Measurements from ENCODE around the gene ASB4.
"Not testable (repeated sequence)": the region's sequence is repeated elsewhere in the genome, so short reads cannot be mapped to it uniquely, and the experiment has no call there.

ASB4 gene

GRCh38 chr7:95485391-95486123 is at the start of gene ASB4:
ASB4 (plus strand) TSS chr7:95485943; CDS start chr7:95485972, 29 bp downstream.
- intact Hi-C loops (cut with DNase I) = no loop called here
- no peak for DNase-seq

- intact Hi-C loops (cut with DNase I) = no loop called here
- DNase-seq = no peak
These were observed 49.3 kb upstream of the ASB4 start for GRCh38 chr7:95436407-95436806.

GRCh38 chr7:95440394-95441038 is 45.2 kb upstream of the ASB4 start:
- intact Hi-C loops (cut with DNase I) = no loop called here
- DNase-seq = no peak

- intact Hi-C loops (cut with DNase I) = no loop called here
- DNase-seq = no peak
These were observed 44.5 kb upstream of the ASB4 start for GRCh38 chr7:95441042-95441823.

- no peak for DNase-seq
- intact Hi-C loops (cut with DNase I) = no loop called here
These were observed 40.9 kb upstream of the ASB4 start for GRCh38 chr7:95444796-95445195.

GRCh38 chr7:95446618-95447017 is 39.1 kb upstream of the ASB4 start:
- intact Hi-C loops (cut with DNase I) = no loop called here
- no peak for DNase-seq

GRCh38 chr7:95454438-95455045 is 31.2 kb upstream of the ASB4 start:
- DNase-seq = no peak
- intact Hi-C loops (cut with DNase I) = no loop called here

- intact Hi-C loops (cut with DNase I) = no loop called here
- DNase-seq = no peak
These were observed 27.8 kb upstream of the ASB4 start for GRCh38 chr7:95457947-95458346.

GRCh38 chr7:95460653-95461052 is 25.1 kb upstream of the ASB4 start:
- intact Hi-C loops (cut with DNase I); DNase-seq: not testable (repeated sequence)

- no peak for DNase-seq
- intact Hi-C loops (cut with DNase I) = no loop called here
These were observed 17.7 kb upstream of the ASB4 start for GRCh38 chr7:95467912-95468607.

GRCh38 chr7:95469187-95469586 is 16.6 kb upstream of the ASB4 start:
- intact Hi-C loops (cut with DNase I) = no loop called here
- DNase-seq = no peak

- DNase-seq = no peak
- intact Hi-C loops (cut with DNase I) = loop anchor here (10.0 kb wide), 1 partner anchor 215 kb away; no protein-coding TSS in a partner anchor
These were observed 15.9 kb upstream of the ASB4 start for GRCh38 chr7:95469848-95470247.

- no peak for DNase-seq
- intact Hi-C loops (cut with DNase I) = loop anchor here (10.0 kb wide), 1 partner anchor 216 kb away; no protein-coding TSS in a partner anchor
These were observed 15.3 kb upstream of the ASB4 start for GRCh38 chr7:95470452-95470851.

- intact Hi-C loops (cut with DNase I) = loop anchor here (10.0 kb wide), 1 partner anchor 216 kb away; no protein-coding TSS in a partner anchor
- DNase-seq = no peak
These were observed 14.7 kb upstream of the ASB4 start for GRCh38 chr7:95471071-95471470.

- intact Hi-C loops (cut with DNase I) = loop anchor here (10.0 kb wide), 1 partner anchor 218 kb away; no protein-coding TSS in a partner anchor
- no peak for DNase-seq
These were observed 13.1 kb upstream of the ASB4 start for GRCh38 chr7:95472581-95473161.

- intact Hi-C loops (cut with DNase I) = loop anchor here (10.0 kb wide), 1 partner anchor 219 kb away; no protein-coding TSS in a partner anchor
- DNase-seq = peak in 1 of 10 donors; percentile 31
These were observed 12.3 kb upstream of the ASB4 start for GRCh38 chr7:95473276-95473985.

GRCh38 chr7:95476072-95476847 is 9.5 kb upstream of the ASB4 start:
- DNase-seq = no peak
- intact Hi-C loops (cut with DNase I) = loop anchor here (5.0 to 10.0 kb wide), 2 partner anchors 221 to 1029 kb away; no protein-coding TSS in a partner anchor

Measured in posterior cingulate gyrus (tissue), 11 donors.